DOHH2 (cell line): ENCODE measurements around the gene SUSD4.

ENCODE experiments used
- H3F3A ChIP-seq: fragments of 200-600 bp; sonication (generic), shearing (Covaris generic); 2 replicates; pipeline ENCODE4 v1.6.0; 2016; ENCODE audit warnings: antibody characterized with exemption, mild to moderate bottlenecking; ENCODE audit not compliant: control insufficient read depth, insufficient read depth
- H3K27ac ChIP-seq: fragments of 200-600 bp; sonication (generic); 2 replicates; pipeline ENCODE4 v1.5.1; 2014; ENCODE audit warnings: low read depth, mild to moderate bottlenecking, low read length, moderate library complexity
- H3K27me3 ChIP-seq: fragments of 200-600 bp; sonication (generic); 2 replicates; pipeline ENCODE4 v1.6.1; 2014; ENCODE audit warnings: mild to moderate bottlenecking, low read length, mixed read lengths; ENCODE audit not compliant: control insufficient read depth
- H3K36me3 ChIP-seq: fragments of 200-600 bp; sonication (generic); 2 replicates; pipeline ENCODE4 v1.6.1; 2014; ENCODE audit warnings: mild to moderate bottlenecking, low read length, moderate library complexity, mixed read lengths; ENCODE audit not compliant: control insufficient read depth
- H3K4me1 ChIP-seq: fragments of 200-600 bp; sonication (generic); 2 replicates; pipeline ENCODE4 v1.6.1; 2014; ENCODE audit warnings: mild to moderate bottlenecking, low read length, mixed read lengths; ENCODE audit not compliant: control insufficient read depth
- H3K4me2 ChIP-seq: fragments of 200-600 bp; sonication (generic); 2 replicates; pipeline ENCODE4 v1.6.0; 2014; ENCODE audit warnings: mild to moderate bottlenecking, low read length, moderate library complexity
- H3K4me3 ChIP-seq: fragments of 200-600 bp; sonication (generic); 2 replicates; pipeline ENCODE4 v1.5.1; 2014; ENCODE audit warnings: mild to moderate bottlenecking, low read length, mixed read lengths
- H3K79me2 ChIP-seq: fragments of 200-600 bp; sonication (generic); 2 replicates; pipeline ENCODE4 v1.6.1; 2014; ENCODE audit warnings: mild to moderate bottlenecking, low read length, mixed read lengths; ENCODE audit not compliant: control insufficient read depth
- H3K9me2 ChIP-seq: fragments of 200-600 bp; sonication (generic); replicated peaks from 2 replicates; pipeline ENCODE4 v1.6.1; 2014; ENCODE audit warnings: mild to moderate bottlenecking, low read length, mixed read lengths; ENCODE audit not compliant: control insufficient read depth
- H3K9me3 ChIP-seq: fragments of 200-600 bp; sonication (generic); 2 replicates; pipeline ENCODE4 v1.6.1; 2014; ENCODE audit warnings: antibody characterized with exemption, low read length, mixed read lengths; ENCODE audit not compliant: control insufficient read depth, insufficient read depth
- H4K20me1 ChIP-seq: fragments of 200-600 bp; sonication (generic); 2 replicates; pipeline ENCODE4 v1.6.0; 2014; ENCODE audit warnings: low read depth, mild to moderate bottlenecking, antibody characterized with exemption, low read length, moderate library complexity; ENCODE audit not compliant: control insufficient read depth, insufficient read depth
- EZH2phosphoT487 ChIP-seq: fragments of 200-600 bp; sonication (generic); IDR thresholded peaks from 2 replicates; pipeline ENCODE4 v1.6.1; 2017; ENCODE audit warnings: borderline replicate concordance, mild to moderate bottlenecking, antibody characterized with exemption, low read length, moderate library complexity, mixed read lengths
- TF ChIP-seq, protein P1 (sequence below): fragments of 200-600 bp; sonication (generic); IDR thresholded peaks from one replicate; pipeline ENCODE4 v1.5.1; 2014; ENCODE audit warnings: antibody characterized with exemption, mild to moderate bottlenecking, low read depth, low read length; ENCODE audit not compliant: poor library complexity, severe bottlenecking

SUSD4 gene

DNA sequence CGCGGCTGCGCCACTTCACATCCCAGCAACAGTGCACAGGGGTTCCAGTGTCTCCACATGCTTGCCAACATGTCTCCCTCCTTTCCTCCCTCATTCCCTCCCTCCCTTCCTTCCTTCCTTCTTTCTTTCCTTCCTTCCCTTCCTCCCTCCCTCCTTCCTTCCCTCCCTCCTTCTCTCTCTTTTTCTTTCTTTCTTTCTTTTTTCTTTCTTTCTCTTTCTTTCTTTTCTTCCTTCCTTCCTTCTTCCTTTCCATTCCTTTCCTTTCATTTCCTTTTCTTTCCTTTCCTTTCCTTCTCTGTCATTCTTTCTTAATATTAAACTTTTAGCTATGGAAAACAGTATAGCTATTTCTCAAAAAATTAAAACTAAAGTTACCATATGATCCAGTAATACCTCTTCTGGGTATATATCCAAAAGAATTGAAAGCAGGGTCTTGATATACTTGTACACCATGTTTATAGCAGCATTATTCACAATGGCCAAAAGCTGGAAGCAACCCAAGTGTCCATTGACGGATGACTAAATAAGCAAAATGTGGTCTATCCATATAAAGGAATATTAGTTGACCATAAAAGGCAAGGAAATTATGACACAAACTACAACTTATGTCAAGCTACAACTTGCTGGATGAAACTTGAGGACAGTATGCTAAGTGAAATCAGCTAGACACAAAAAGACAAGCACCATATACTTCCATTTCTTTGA is 165.9 kb downstream of the SUSD4 start:
- no peak overlapping the region for H3K4me3 ChIP-seq
- no peaks in the 10 kb centered on the region for H3F3A ChIP-seq
- no peak overlapping the region for H3K4me2 ChIP-seq
- H3K27ac ChIP-seq, result no peak overlapping the region
- TF ChIP-seq, protein P1, sequence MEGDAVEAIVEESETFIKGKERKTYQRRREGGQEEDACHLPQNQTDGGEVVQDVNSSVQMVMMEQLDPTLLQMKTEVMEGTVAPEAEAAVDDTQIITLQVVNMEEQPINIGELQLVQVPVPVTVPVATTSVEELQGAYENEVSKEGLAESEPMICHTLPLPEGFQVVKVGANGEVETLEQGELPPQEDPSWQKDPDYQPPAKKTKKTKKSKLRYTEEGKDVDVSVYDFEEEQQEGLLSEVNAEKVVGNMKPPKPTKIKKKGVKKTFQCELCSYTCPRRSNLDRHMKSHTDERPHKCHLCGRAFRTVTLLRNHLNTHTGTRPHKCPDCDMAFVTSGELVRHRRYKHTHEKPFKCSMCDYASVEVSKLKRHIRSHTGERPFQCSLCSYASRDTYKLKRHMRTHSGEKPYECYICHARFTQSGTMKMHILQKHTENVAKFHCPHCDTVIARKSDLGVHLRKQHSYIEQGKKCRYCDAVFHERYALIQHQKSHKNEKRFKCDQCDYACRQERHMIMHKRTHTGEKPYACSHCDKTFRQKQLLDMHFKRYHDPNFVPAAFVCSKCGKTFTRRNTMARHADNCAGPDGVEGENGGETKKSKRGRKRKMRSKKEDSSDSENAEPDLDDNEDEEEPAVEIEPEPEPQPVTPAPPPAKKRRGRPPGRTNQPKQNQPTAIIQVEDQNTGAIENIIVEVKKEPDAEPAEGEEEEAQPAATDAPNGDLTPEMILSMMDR, result no peak
- TF ChIP-seq EZH2phosphoT487, result no peak
- no peaks in the 10 kb centered on the region for H3K9me3 ChIP-seq
- H3K79me2 ChIP-seq, result no peaks in the 10 kb centered on the region
- no peaks in the 10 kb centered on the region for H3K9me2 ChIP-seq
- no peaks in the 10 kb centered on the region for H3K27me3 ChIP-seq
- no peaks in the 10 kb centered on the region for H4K20me1 ChIP-seq
- no peaks in the 10 kb centered on the region for H3K4me1 ChIP-seq
- H3K36me3 ChIP-seq, result no peaks in the 10 kb centered on the region

DNA sequence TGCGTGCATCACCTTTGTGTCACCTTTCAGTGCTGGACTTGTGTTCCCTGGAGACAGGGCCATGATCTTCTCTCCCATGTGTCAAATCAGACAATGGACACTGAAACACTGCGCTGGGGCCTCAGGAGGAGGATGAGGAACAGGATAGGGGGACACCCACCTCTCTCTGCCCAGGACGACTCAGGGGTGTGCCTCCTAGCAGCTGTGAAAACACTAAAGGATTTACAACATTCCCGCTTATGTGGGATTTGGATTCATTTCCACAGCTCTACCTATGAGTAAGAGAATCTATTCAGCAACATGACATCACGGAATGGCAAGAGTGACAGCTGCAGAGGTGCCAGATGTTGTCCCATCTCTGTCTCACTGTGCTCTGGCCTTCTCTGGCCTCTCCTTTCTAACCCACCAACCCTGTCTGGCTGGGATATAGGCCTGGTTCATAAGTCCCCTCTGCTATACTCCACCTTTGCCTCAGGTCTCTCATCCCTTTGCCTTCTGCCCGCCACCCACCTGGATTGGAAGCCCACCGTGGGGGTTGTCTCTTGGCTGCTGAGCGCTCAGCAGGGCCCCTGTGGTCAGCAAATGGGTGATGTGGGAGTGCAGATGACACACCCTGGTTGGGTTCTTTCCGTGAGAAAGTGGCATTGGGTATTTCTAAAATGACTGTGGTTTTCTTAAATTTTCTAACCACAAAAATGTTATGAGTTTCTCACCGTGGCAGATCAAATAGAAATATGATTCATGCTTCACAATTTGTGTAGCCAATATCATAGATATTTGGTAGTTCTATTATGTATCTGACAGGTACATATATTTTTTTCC is 173.9 kb downstream of the SUSD4 start:
- Histone ChIP-seq H4K20me1 (no peaks in the 10 kb centered on the region), H3K9me3 (no peaks in the 10 kb centered on the region), H3K4me3 (no peak overlapping the region), H3K4me1 (no peaks in the 10 kb centered on the region), H3K27me3 (no peaks in the 10 kb centered on the region), H3K27ac (no peak overlapping the region), H3K4me2 (no peak overlapping the region), H3F3A (no peaks in the 10 kb centered on the region), H3K36me3 (no peaks in the 10 kb centered on the region), H3K79me2 (no peaks in the 10 kb centered on the region), H3K9me2 (no peaks in the 10 kb centered on the region)
- no peak for TF ChIP-seq EZH2phosphoT487
- TF ChIP-seq, protein P1, result no peak

DNA sequence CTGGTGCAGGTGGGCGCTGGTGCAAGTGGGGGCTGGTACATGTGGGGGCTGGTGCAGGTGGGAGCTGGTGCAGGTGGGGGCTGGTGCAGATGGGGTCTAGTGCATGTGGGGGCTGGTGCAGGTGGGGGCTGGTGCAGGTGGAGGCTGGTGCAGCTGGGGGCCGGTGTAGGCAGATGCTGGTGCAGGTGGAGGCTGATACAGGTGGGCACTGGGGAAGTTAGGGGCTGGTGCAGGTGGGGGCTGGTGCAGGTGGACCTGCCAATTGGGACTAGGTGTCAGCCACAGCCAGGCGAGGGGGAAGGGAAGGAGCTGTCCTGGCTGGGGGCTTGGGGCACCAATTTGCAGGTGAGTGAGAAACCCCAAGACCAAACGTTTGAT is 174.5 kb downstream of the SUSD4 start:
- TF ChIP-seq, protein P1, result no peak
- no peak for TF ChIP-seq EZH2phosphoT487
- Histone ChIP-seq H3K4me3 (no peak overlapping the region), H4K20me1 (no peaks in the 10 kb centered on the region), H3K27ac (no peak overlapping the region), H3K4me2 (no peak overlapping the region), H3K9me3 (no peaks in the 10 kb centered on the region), H3K79me2 (no peaks in the 10 kb centered on the region), H3K27me3 (no peaks in the 10 kb centered on the region), H3F3A (no peaks in the 10 kb centered on the region), H3K4me1 (no peaks in the 10 kb centered on the region), H3K36me3 (no peaks in the 10 kb centered on the region), H3K9me2 (no peaks in the 10 kb centered on the region)
